Measurements from ENCODE around the gene PITPNM2. TPM values are rescaled to one million over a fixed set of nuclear protein-coding genes. Genes with fewer than 3 reads are reported as not detected.
A peak's percentile ranks its signal among the peaks of the same experiment; 100 is the strongest.

Gene PITPNM2
- total and polyA plus RNA-seq, 9 of the 15 experiments (the other 6 are each of a cell fraction or from before 2014, with no cell fraction given): 0.03 to 10.8 (median 2.9) TPM

- TF ChIP-seq, protein P1, sequence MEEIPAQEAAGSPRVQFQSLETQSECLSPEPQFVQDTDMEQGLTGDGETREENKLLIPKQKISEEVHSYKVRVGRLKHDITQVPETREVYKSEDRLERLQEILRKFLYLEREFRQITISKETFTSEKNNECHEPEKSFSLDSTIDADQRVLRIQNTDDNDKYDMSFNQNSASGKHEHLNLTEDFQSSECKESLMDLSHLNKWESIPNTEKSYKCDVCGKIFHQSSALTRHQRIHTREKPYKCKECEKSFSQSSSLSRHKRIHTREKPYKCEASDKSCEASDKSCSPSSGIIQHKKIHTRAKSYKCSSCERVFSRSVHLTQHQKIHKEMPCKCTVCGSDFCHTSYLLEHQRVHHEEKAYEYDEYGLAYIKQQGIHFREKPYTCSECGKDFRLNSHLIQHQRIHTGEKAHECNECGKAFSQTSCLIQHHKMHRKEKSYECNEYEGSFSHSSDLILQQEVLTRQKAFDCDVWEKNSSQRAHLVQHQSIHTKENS (CRISPR knock-in tag; IDR thresholded peaks at IDR 0.05): no peak
- TF ChIP-seq EGR1 (conservative IDR thresholded peaks at IDR 0.05): no peak
- no peak for TF ChIP-seq ZNF695 (CRISPR knock-in tag; IDR thresholded peaks at IDR 0.05)
- no peak for TF ChIP-seq RFX1 (IDR thresholded peaks at IDR 0.05)
- peak; percentile 59; the same call in 1 of the 2 replicates for TF ChIP-seq MTA3 (IDR thresholded peaks at IDR 0.05; ENCODE audit: borderline replicate concordance)
- TF ChIP-seq KAT2B (IDR thresholded peaks at IDR 0.05; ENCODE audit: low read depth, low read length): no peak
- TF ChIP-seq JUNB (CRISPR knock-in tag; conservative IDR thresholded peaks at IDR 0.05): 0 out of 2 replicates have a peak, but pooled peaks have one; percentile 21
- TF ChIP-seq, protein P2, sequence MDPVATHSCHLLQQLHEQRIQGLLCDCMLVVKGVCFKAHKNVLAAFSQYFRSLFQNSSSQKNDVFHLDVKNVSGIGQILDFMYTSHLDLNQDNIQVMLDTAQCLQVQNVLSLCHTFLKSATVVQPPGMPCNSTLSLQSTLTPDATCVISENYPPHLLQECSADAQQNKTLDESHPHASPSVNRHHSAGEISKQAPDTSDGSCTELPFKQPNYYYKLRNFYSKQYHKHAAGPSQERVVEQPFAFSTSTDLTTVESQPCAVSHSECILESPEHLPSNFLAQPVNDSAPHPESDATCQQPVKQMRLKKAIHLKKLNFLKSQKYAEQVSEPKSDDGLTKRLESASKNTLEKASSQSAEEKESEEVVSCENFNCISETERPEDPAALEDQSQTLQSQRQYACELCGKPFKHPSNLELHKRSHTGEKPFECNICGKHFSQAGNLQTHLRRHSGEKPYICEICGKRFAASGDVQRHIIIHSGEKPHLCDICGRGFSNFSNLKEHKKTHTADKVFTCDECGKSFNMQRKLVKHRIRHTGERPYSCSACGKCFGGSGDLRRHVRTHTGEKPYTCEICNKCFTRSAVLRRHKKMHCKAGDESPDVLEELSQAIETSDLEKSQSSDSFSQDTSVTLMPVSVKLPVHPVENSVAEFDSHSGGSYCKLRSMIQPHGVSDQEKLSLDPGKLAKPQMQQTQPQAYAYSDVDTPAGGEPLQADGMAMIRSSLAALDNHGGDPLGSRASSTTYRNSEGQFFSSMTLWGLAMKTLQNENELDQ (CRISPR knock-in tag; IDR thresholded peaks at IDR 0.05; ENCODE audit: borderline replicate concordance): no peak
- TF ChIP-seq E2F3 (CRISPR knock-in tag; IDR thresholded peaks at IDR 0.05): no peak
- no peak for TF ChIP-seq BCOR (IDR thresholded peaks at IDR 0.05)
- no peak for TF ChIP-seq RBM34 (IDR thresholded peaks at IDR 0.05; ENCODE audit: borderline replicate concordance, insufficient read depth, low read length)
- TF ChIP-seq TRIM25 (IDR thresholded peaks at IDR 0.05; ENCODE audit: borderline replicate concordance): no peak
- TF ChIP-seq NCOR1 (IDR thresholded peaks at IDR 0.05): peak; percentile 70
- no peak for TF ChIP-seq ZFPM2 (CRISPR knock-in tag; IDR thresholded peaks at IDR 0.05)
- peak; percentile 73 for TF ChIP-seq EP300 (IDR thresholded peaks at IDR 0.05; ENCODE audit: low read length)
- no peak for TF ChIP-seq CUX1 (CRISPR knock-in tag; IDR thresholded peaks at IDR 0.05)
- no peak for TF ChIP-seq PHTF2 (CRISPR knock-in tag; IDR thresholded peaks at IDR 0.05)
- TF ChIP-seq MTA2 (IDR thresholded peaks at IDR 0.05; ENCODE audit: low read depth): no peak
These were observed 24.4 kb downstream of the PITPNM2 start (continued) for GRCh38 chr12:123126294-123127181.

All from K562 (cell line).